HEK293 (cell line): ENCODE measurements around the gene ANTXR1.

ENCODE experiments used
- CTCF ChIP-seq: fragments of 450-650 bp; formaldehyde crosslinking; IDR thresholded peaks from 2 replicates; pipeline ENCODE4 v1.5.1; 2016; ENCODE audit warnings: missing biosample characterization, missing genetic modification characterization
- PRDM10 ChIP-seq: fragments of 450-650 bp; formaldehyde crosslinking; IDR thresholded peaks from 2 replicates; pipeline ENCODE4 v1.5.1; 2016; ENCODE audit warnings: missing biosample characterization, missing genetic modification characterization
- PRDM6 ChIP-seq: fragments of 450-650 bp; formaldehyde crosslinking; IDR thresholded peaks from 2 replicates; pipeline ENCODE4 v1.5.1; 2017; ENCODE audit warnings: missing biosample characterization, missing genetic modification characterization
- ZBTB1 ChIP-seq: fragments of 450-650 bp; formaldehyde crosslinking; IDR thresholded peaks from 2 replicates; pipeline ENCODE4 v1.5.1; 2016; ENCODE audit warnings: missing biosample characterization, missing genetic modification characterization
- ZBTB17 ChIP-seq: fragments of 450-650 bp; formaldehyde crosslinking; IDR thresholded peaks from 2 replicates; pipeline ENCODE4 v1.5.1; 2016; ENCODE audit warnings: missing biosample characterization, missing genetic modification characterization
- ZBTB48 ChIP-seq: fragments of 450-650 bp; formaldehyde crosslinking; IDR thresholded peaks from 2 replicates; pipeline ENCODE4 v1.5.1; 2016; ENCODE audit warnings: missing biosample characterization, missing genetic modification characterization
- ZFP69B ChIP-seq: fragments of 450-650 bp; formaldehyde crosslinking; IDR thresholded peaks from 2 replicates; pipeline ENCODE4 v1.5.1; 2016; ENCODE audit warnings: missing biosample characterization, missing genetic modification characterization
- ZNF132 ChIP-seq: fragments of 450-650 bp; formaldehyde crosslinking; IDR thresholded peaks from 2 replicates; pipeline ENCODE4 v1.5.1; 2017; ENCODE audit warnings: missing biosample characterization, missing genetic modification characterization, borderline replicate concordance
- ZNF16 ChIP-seq: fragments of 450-650 bp; formaldehyde crosslinking; IDR thresholded peaks from 2 replicates; pipeline ENCODE4 v1.5.1; 2016; ENCODE audit warnings: low read depth, missing biosample characterization, missing genetic modification characterization
- ZNF202 ChIP-seq: fragments of 450-650 bp; formaldehyde crosslinking; IDR thresholded peaks from 2 replicates; pipeline ENCODE4 v1.5.1; 2016; ENCODE audit warnings: missing biosample characterization, missing genetic modification characterization, borderline replicate concordance
- ZNF211 ChIP-seq: fragments of 450-650 bp; formaldehyde crosslinking; IDR thresholded peaks from 2 replicates; pipeline ENCODE4 v1.5.1; 2016; ENCODE audit warnings: low read depth, missing biosample characterization, missing genetic modification characterization
- ZNF362 ChIP-seq: fragments of 450-650 bp; formaldehyde crosslinking; IDR thresholded peaks from 2 replicates; pipeline ENCODE4 v1.5.1; 2016; ENCODE audit warnings: missing biosample characterization, missing genetic modification characterization
- ZNF37A ChIP-seq: fragments of 450-650 bp; IDR thresholded peaks from 2 replicates; pipeline ENCODE4 v1.5.1; 2018; ENCODE audit warnings: missing biosample characterization, missing genetic modification characterization
- ZNF398 ChIP-seq: fragments of 450-650 bp; formaldehyde crosslinking; IDR thresholded peaks from 2 replicates; pipeline ENCODE4 v1.5.1; 2017; ENCODE audit warnings: missing biosample characterization, missing genetic modification characterization
- ZNF473 ChIP-seq: fragments of 450-650 bp; formaldehyde crosslinking; IDR thresholded peaks from 2 replicates; pipeline ENCODE4 v1.5.1; 2017; ENCODE audit warnings: missing biosample characterization, missing genetic modification characterization
- ZNF501 ChIP-seq: fragments of 450-650 bp; formaldehyde crosslinking; IDR thresholded peaks from 2 replicates; pipeline ENCODE4 v1.5.1; 2016; ENCODE audit warnings: missing biosample characterization, missing genetic modification characterization
- ZNF518A ChIP-seq: fragments of 450-650 bp; formaldehyde crosslinking; conservative IDR thresholded peaks from 2 replicates; pipeline ENCODE4 v1.5.1; 2016; ENCODE audit warnings: low read depth, missing biosample characterization, missing genetic modification characterization
- ZNF561 ChIP-seq: fragments of 450-650 bp; IDR thresholded peaks from 2 replicates; pipeline ENCODE4 v1.5.1; 2018; ENCODE audit warnings: missing biosample characterization, missing genetic modification characterization, borderline replicate concordance
- ZNF623 ChIP-seq: fragments of 450-650 bp; formaldehyde crosslinking; IDR thresholded peaks from 2 replicates; pipeline ENCODE4 v1.5.1; 2016; ENCODE audit warnings: missing biosample characterization, missing genetic modification characterization
- ZNF654 ChIP-seq: fragments of 450-650 bp; formaldehyde crosslinking; IDR thresholded peaks from 2 replicates; pipeline ENCODE4 v1.5.1; 2016; ENCODE audit warnings: low read depth, missing biosample characterization, missing genetic modification characterization
- ZNF660 ChIP-seq: fragments of 450-650 bp; IDR thresholded peaks from 2 replicates; pipeline ENCODE4 v1.5.1; 2018; ENCODE audit warnings: missing biosample characterization, mild to moderate bottlenecking, missing genetic modification characterization
- ZSCAN16 ChIP-seq: fragments of 450-650 bp; formaldehyde crosslinking; IDR thresholded peaks from 2 replicates; pipeline ENCODE4 v1.5.1; 2016; ENCODE audit warnings: missing biosample characterization, missing genetic modification characterization
- ZSCAN23 ChIP-seq: fragments of 450-650 bp; formaldehyde crosslinking; IDR thresholded peaks from 2 replicates; pipeline ENCODE4 v1.5.1; 2016; ENCODE audit warnings: missing biosample characterization, missing genetic modification characterization
- ZSCAN30 ChIP-seq: fragments of 450-650 bp; IDR thresholded peaks from 2 replicates; pipeline ENCODE4 v1.5.1; 2018; ENCODE audit warnings: missing biosample characterization, mild to moderate bottlenecking, missing genetic modification characterization, moderate library complexity

Gene ANTXR1

GRCh38 chr2:69012310-69013141 is 453 bp upstream of the ANTXR1 start (continued):
- TF ChIP-seq ZNF202 = no peak
- no peak for TF ChIP-seq PRDM6 (tag by site-specific recombination)
- TF ChIP-seq ZBTB48 = no peak
- no peak for TF ChIP-seq ZSCAN16 (tag by site-specific recombination)
- no peak for TF ChIP-seq ZNF132 (tag by site-specific recombination)
- no peak; the same call in none of the 2 replicates for TF ChIP-seq PRDM10
- no peak for TF ChIP-seq ZFP69B (tag by site-specific recombination)
- TF ChIP-seq ZNF518A (tag by site-specific recombination) = no peak
- no peak for TF ChIP-seq ZSCAN30 (tag by site-specific recombination)
- no peak for TF ChIP-seq ZSCAN23 (tag by site-specific recombination)
- TF ChIP-seq ZNF398 = peak; percentile 84
- no peak for TF ChIP-seq ZNF37A (tag by site-specific recombination)
- no peak for TF ChIP-seq ZNF211 (tag by site-specific recombination)
- TF ChIP-seq ZNF623 (tag by site-specific recombination) = no peak
- TF ChIP-seq ZNF16 = no peak
- TF ChIP-seq ZNF362 (tag by site-specific recombination) = no peak
- peak; percentile 78 for TF ChIP-seq CTCF (tag by site-specific recombination)
- TF ChIP-seq ZBTB17 = 0 out of 2 replicates have a peak, but pooled peaks have one; percentile 27
- no peak for TF ChIP-seq ZBTB1 (tag by site-specific recombination)
- no peak for TF ChIP-seq ZNF561
- TF ChIP-seq ZNF473 = no peak
- no peak for TF ChIP-seq ZNF501 (tag by site-specific recombination)
- no peak for TF ChIP-seq ZNF660 (tag by site-specific recombination)
- TF ChIP-seq ZNF654 (tag by site-specific recombination) = peak; percentile 80
